HPDE6-E6E7 (cell line): ENCODE results near the gene INPP1.
"Not testable (repeated sequence)": the region's sequence is repeated elsewhere in the genome, so short reads cannot be mapped to it uniquely, and the experiment has no call there.

Experiments used
- DNase-seq: peaks from one replicate; pipeline ENCODE4 v3.0.0; 2011; ENCODE audit warnings: missing footprints; ENCODE audit errors: extremely low spot score

INPP1 gene

GRCh38 chr2:190343536-190344275 lies at the start of gene INPP1:
Gene INPP1, plus strand, starts transcription at chr2:190343589. Its CDS starts 16,514 bp downstream, at chr2:190360103.
- DNase-seq, result peak; percentile 61

GRCh38 chr2:190297880-190298279 lies 45.5 kb upstream of the INPP1 start:
- not testable (repeated sequence) for DNase-seq

GRCh38 chr2:190301032-190301431 lies 42.4 kb upstream of the INPP1 start:
- DNase-seq, result no peak

- DNase-seq, result no peak
Observed at GRCh38 chr2:190302052-190302451, 41.3 kb upstream of the INPP1 start.

GRCh38 chr2:190303647-190304046 lies 39.7 kb upstream of the INPP1 start:
- DNase-seq, result no peak

- DNase-seq, result no peak
Observed at GRCh38 chr2:190304404-190304803, 39.0 kb upstream of the INPP1 start.

- DNase-seq, result no peak
Observed at GRCh38 chr2:190308031-190308430, 35.4 kb upstream of the INPP1 start.

- no peak for DNase-seq
Observed at GRCh38 chr2:190311893-190312634, 31.3 kb upstream of the INPP1 start.

- not testable (repeated sequence) for DNase-seq
Observed at GRCh38 chr2:190312635-190313025, 30.8 kb upstream of the INPP1 start.

- no peak for DNase-seq
Observed at GRCh38 chr2:190313880-190314279, 29.5 kb upstream of the INPP1 start.

GRCh38 chr2:190315273-190315672 lies 28.1 kb upstream of the INPP1 start:
- DNase-seq, result no peak

GRCh38 chr2:190318514-190318913 lies 24.9 kb upstream of the INPP1 start:
- DNase-seq, result no peak

- DNase-seq, result no peak
Observed at GRCh38 chr2:190318931-190319554, 24.3 kb upstream of the INPP1 start.

GRCh38 chr2:190319555-190320498 lies 23.6 kb upstream of the INPP1 start, which contains the start of gene HIBCH:
Gene HIBCH, minus strand, starts transcription at chr2:190319826. Its CDS starts 76 bp downstream, at chr2:190319750.
- peak; percentile 90 for DNase-seq

- no peak for DNase-seq
Observed at GRCh38 chr2:190320696-190321095, 22.7 kb upstream of the INPP1 start.

GRCh38 chr2:190323406-190323805 lies 20.0 kb upstream of the INPP1 start:
- no peak for DNase-seq

GRCh38 chr2:190325588-190325987 lies 17.8 kb upstream of the INPP1 start:
- DNase-seq, result no peak

GRCh38 chr2:190327867-190328572 lies 15.4 kb upstream of the INPP1 start:
- DNase-seq, result no peak

GRCh38 chr2:190328573-190329147 lies 14.7 kb upstream of the INPP1 start:
- no peak for DNase-seq

GRCh38 chr2:190333395-190333794 lies 10.0 kb upstream of the INPP1 start:
- DNase-seq, result no peak
